ENCODE results near the gene PTPRD. TPM values are rescaled to one million over a fixed set of nuclear protein-coding genes. Genes with fewer than 3 reads are reported as not detected.

PTPRD gene
- total and polyA plus RNA-seq, 2 donors from 2014 or later: 6.4 to 78.9 TPM

GRCh38 chr9:8868632-8869031, 1744.2 kb downstream of the PTPRD start:
- TF ChIP-seq CTCF (IDR thresholded peaks at IDR 0.05; ENCODE audit: borderline replicate concordance, extremely low read depth, insufficient read depth): no peak
- Histone ChIP-seq H3K4me1 (ENCODE audit: control insufficient read depth in 2 of 3, insufficient read depth in 2 of 3, low read depth in 1 of 3, low read length in 3 of 3) (no peaks in the 10 kb centered on the region), H3K27me3 (ENCODE audit: control insufficient read depth, insufficient read depth, low read length) (no peaks in the 10 kb centered on the region), H3K9me3 (ENCODE audit: control insufficient read depth in 2 of 3, insufficient read depth in 1 of 3, low read length in 3 of 3) (no peaks in the 10 kb centered on the region), H3K9ac (ENCODE audit: low read length in 3 of 3) (no peak overlapping the region), H3K4me3 (ENCODE audit: low read length in 3 of 3) (no peak overlapping the region), H3K27ac (ENCODE audit: low read depth in 2 of 2, low read length in 2 of 2) (no peak overlapping the region), H3K36me3 (ENCODE audit: control insufficient read depth in 2 of 3, insufficient read depth in 3 of 3, low read length in 3 of 3) (no peaks in the 10 kb centered on the region)
- DNase-seq (no peak), FAIRE-seq (no peak)
- intact Hi-C loops (cut with DNase I): no loop called here

GRCh38 chr9:8867148-8867547, 1745.7 kb downstream of the PTPRD start:
- Histone ChIP-seq H3K4me1 (ENCODE audit: control insufficient read depth in 2 of 3, insufficient read depth in 2 of 3, low read depth in 1 of 3, low read length in 3 of 3) (no peaks in the 10 kb centered on the region), H3K9ac (ENCODE audit: low read length in 3 of 3) (no peak overlapping the region), H3K27ac (ENCODE audit: low read depth in 2 of 2, low read length in 2 of 2) (no peak overlapping the region), H3K36me3 (ENCODE audit: control insufficient read depth in 2 of 3, insufficient read depth in 3 of 3, low read length in 3 of 3) (no peaks in the 10 kb centered on the region), H3K27me3 (ENCODE audit: control insufficient read depth, insufficient read depth, low read length) (no peaks in the 10 kb centered on the region), H3K4me3 (ENCODE audit: low read length in 3 of 3) (no peak overlapping the region), H3K9me3 (ENCODE audit: control insufficient read depth in 2 of 3, insufficient read depth in 1 of 3, low read length in 3 of 3) (no peaks in the 10 kb centered on the region)
- TF ChIP-seq CTCF (IDR thresholded peaks at IDR 0.05; ENCODE audit: borderline replicate concordance, extremely low read depth, insufficient read depth): no peak
- FAIRE-seq (no peak), DNase-seq (no peak)
- intact Hi-C loops (cut with DNase I): no loop called here

- no peak for TF ChIP-seq CTCF (IDR thresholded peaks at IDR 0.05; ENCODE audit: borderline replicate concordance, extremely low read depth, insufficient read depth)
- Histone ChIP-seq H3K4me1 (ENCODE audit: control insufficient read depth in 2 of 3, insufficient read depth in 2 of 3, low read depth in 1 of 3, low read length in 3 of 3) (no peaks in the 10 kb centered on the region), H3K9me3 (ENCODE audit: control insufficient read depth in 2 of 3, insufficient read depth in 1 of 3, low read length in 3 of 3) (no peaks in the 10 kb centered on the region), H3K27ac (ENCODE audit: low read depth in 2 of 2, low read length in 2 of 2) (no peak overlapping the region), H3K27me3 (ENCODE audit: control insufficient read depth, insufficient read depth, low read length) (no peaks in the 10 kb centered on the region), H3K4me3 (ENCODE audit: low read length in 3 of 3) (no peak overlapping the region), H3K9ac (ENCODE audit: low read length in 3 of 3) (no peak overlapping the region), H3K36me3 (ENCODE audit: control insufficient read depth in 2 of 3, insufficient read depth in 3 of 3, low read length in 3 of 3) (no peaks in the 10 kb centered on the region)
- intact Hi-C loops (cut with DNase I): no loop called here
- FAIRE-seq (no peak), DNase-seq (no peak)
Observed at GRCh38 chr9:8864545-8864896, 1748.3 kb downstream of the PTPRD start.

- TF ChIP-seq CTCF (IDR thresholded peaks at IDR 0.05; ENCODE audit: borderline replicate concordance, extremely low read depth, insufficient read depth): no peak
Observed at GRCh38 chr9:8863886-8864544, 1748.8 kb downstream of the PTPRD start.

More at GRCh38 chr9:8863886-8864544, 1748.8 kb downstream of the PTPRD start:
- H3K27me3 ChIP-seq (ENCODE audit: control insufficient read depth, insufficient read depth, low read length): no peaks in the 10 kb centered on the region
- no peak overlapping the region for H3K4me3 ChIP-seq (ENCODE audit: low read length in 3 of 3)
- intact Hi-C loops (cut with DNase I): no loop called here
- H3K27ac ChIP-seq (ENCODE audit: low read depth in 2 of 2, low read length in 2 of 2): no peak overlapping the region
- no peaks in the 10 kb centered on the region for H3K36me3 ChIP-seq (ENCODE audit: control insufficient read depth in 2 of 3, insufficient read depth in 3 of 3, low read length in 3 of 3)
- H3K9me3 ChIP-seq (ENCODE audit: control insufficient read depth in 2 of 3, insufficient read depth in 1 of 3, low read length in 3 of 3): no peaks in the 10 kb centered on the region
- no peak overlapping the region for H3K9ac ChIP-seq (ENCODE audit: low read length in 3 of 3)
- no peak for DNase-seq
- H3K4me1 ChIP-seq (ENCODE audit: control insufficient read depth in 2 of 3, insufficient read depth in 2 of 3, low read depth in 1 of 3, low read length in 3 of 3): peaks cover 0 to 1% (median 0%) of the 10 kb centered on the region in 3 donors
- no peak for FAIRE-seq

Measured in kidney (tissue), 14 donors.